NCI-H1694 treated with DMSO at 0.1 percent for 48 hours (cell line): ENCODE data around the gene ACAA1.

ENCODE experiments used
- DNase-seq: peaks from one replicate; lab custom pipeline; 2025; lab: John Stamatoyannopoulos, UW

The ACAA1 gene

GRCh38 chr3:38118421-38119247, 18.3 kb downstream of the ACAA1 start:
- no peak for DNase-seq

- DNase-seq: no peak
Observed at GRCh38 chr3:38117748-38118420, 19.0 kb downstream of the ACAA1 start.

- no peak for DNase-seq
Observed at GRCh38 chr3:38117163-38117716, 19.7 kb downstream of the ACAA1 start.

- no peak for DNase-seq
Observed at GRCh38 chr3:38116471-38117162, 20.3 kb downstream of the ACAA1 start.

GRCh38 chr3:38115645-38116427, 21.1 kb downstream of the ACAA1 start:
- no peak for DNase-seq

GRCh38 chr3:38114875-38115644, 21.9 kb downstream of the ACAA1 start:
- DNase-seq: no peak

GRCh38 chr3:38114052-38114874, 22.7 kb downstream of the ACAA1 start:
- no peak for DNase-seq

GRCh38 chr3:38112378-38112761, 24.6 kb downstream of the ACAA1 start:
- no peak for DNase-seq

- no peak for DNase-seq
Observed at GRCh38 chr3:38111696-38112377, 25.1 kb downstream of the ACAA1 start.

- DNase-seq: no peak
Observed at GRCh38 chr3:38111201-38111600, 25.7 kb downstream of the ACAA1 start.

- no peak for DNase-seq
Observed at GRCh38 chr3:38110314-38111050, 26.4 kb downstream of the ACAA1 start.

GRCh38 chr3:38109580-38110313, 27.2 kb downstream of the ACAA1 start:
- no peak for DNase-seq

- DNase-seq: no peak
Observed at GRCh38 chr3:38108649-38109579, 28.0 kb downstream of the ACAA1 start.

GRCh38 chr3:38107911-38108648, 28.8 kb downstream of the ACAA1 start:
- DNase-seq: no peak

GRCh38 chr3:38105525-38105924, 31.4 kb downstream of the ACAA1 start:
- no peak for DNase-seq

GRCh38 chr3:38102444-38102814, 34.5 kb downstream of the ACAA1 start:
- DNase-seq: no peak
